NCI-H446 treated with DMSO at 0.1 percent for 48 hours (cell line): ENCODE results near the gene C1QTNF12.

Experiments used
- DNase-seq: peaks from one replicate; lab custom pipeline; 2025; lab: John Stamatoyannopoulos, UW

C1QTNF12 gene

GRCh38 chr1:1228596-1229321 is 17.8 kb downstream of the C1QTNF12 start:
- DNase-seq = no peak

- no peak for DNase-seq
Observed at GRCh38 chr1:1228187-1228586, 18.3 kb downstream of the C1QTNF12 start.

- no peak for DNase-seq
Observed at GRCh38 chr1:1227386-1227785, 19.1 kb downstream of the C1QTNF12 start.

- DNase-seq = no peak
Observed at GRCh38 chr1:1226566-1227362, 19.8 kb downstream of the C1QTNF12 start.

- no peak for DNase-seq
Observed at GRCh38 chr1:1225913-1226312, 20.6 kb downstream of the C1QTNF12 start.

GRCh38 chr1:1225238-1225845 is 21.2 kb downstream of the C1QTNF12 start:
- no peak for DNase-seq

- DNase-seq = no peak
Observed at GRCh38 chr1:1223891-1224290, 22.6 kb downstream of the C1QTNF12 start.

GRCh38 chr1:1223321-1223720 is 23.2 kb downstream of the C1QTNF12 start:
- DNase-seq = no peak

GRCh38 chr1:1222575-1223225 is 23.8 kb downstream of the C1QTNF12 start:
- no peak for DNase-seq

- DNase-seq = no peak
Observed at GRCh38 chr1:1221887-1222574, 24.5 kb downstream of the C1QTNF12 start.

- no peak for DNase-seq
Observed at GRCh38 chr1:1220197-1220596, 26.3 kb downstream of the C1QTNF12 start.

- DNase-seq = no peak
Observed at GRCh38 chr1:1219341-1219740, 27.2 kb downstream of the C1QTNF12 start.

- DNase-seq = no peak
Observed at GRCh38 chr1:1218524-1219200, 27.9 kb downstream of the C1QTNF12 start.

GRCh38 chr1:1217621-1218523 is 28.6 kb downstream of the C1QTNF12 start:
- no peak for DNase-seq

GRCh38 chr1:1216770-1217620 is 29.5 kb downstream of the C1QTNF12 start:
- DNase-seq = no peak

GRCh38 chr1:1215881-1216605 is 30.5 kb downstream of the C1QTNF12 start:
- DNase-seq = no peak

GRCh38 chr1:1215080-1215676 is 31.3 kb downstream of the C1QTNF12 start:
- no peak for DNase-seq
